Adrenal gland (tissue), 12 donors: ENCODE measurements around the gene NAAA. TPM values are rescaled to one million over a fixed set of nuclear protein-coding genes. Genes with fewer than 3 reads are reported as not detected.

Experiments
- DNase-seq, 7 donors: peaks; one replicate each; pipeline ENCODE4 v3.0.0-alpha.2; 2019 to 2020
- H3K27ac ChIP-seq, 5 donors: fragments of 200-600 bp; sonication (generic) in 4 of 5; 1 replicate in 3 of 5; 2 replicates in 2 of 5; pipeline versions ENCODE4 v1.5.1 to v1.8.0; 2016 to 2020; ENCODE audit warnings: mild to moderate bottlenecking in 1 of 5
- H3K27me3 ChIP-seq: fragments of 200-600 bp; 2 replicates; pipeline ENCODE4 v1.8.0; 2021
- H3K36me3 ChIP-seq, 2 donors: fragments of 200-600 bp; replicated peaks in 1 of 2; 1 replicate in 1 of 2; 2 replicates in 1 of 2; pipeline versions ENCODE4 v1.5.1 to v1.8.0; 2018 to 2022
- H3K4me1 ChIP-seq, 2 donors: fragments of 200-600 bp; replicated peaks in 1 of 2; 1 replicate in 1 of 2; 2 replicates in 1 of 2; pipeline versions ENCODE4 v1.5.1 to v1.8.0; 2018 to 2021
- H3K4me3 ChIP-seq, 4 donors: fragments of 200-600 bp; sonication (generic) in 3 of 4; one replicate each; pipeline ENCODE4 v1.5.1; 2016 to 2018
- H3K9me3 ChIP-seq, 3 donors: fragments of 200-600 bp; sonication (generic) in 1 of 3; replicated peaks in 1 of 3; 1 replicate in 2 of 3; 2 replicates in 1 of 3; pipeline versions ENCODE4 v1.5.1 to v1.8.0; 2016 to 2021
- POLR2A ChIP-seq, 2 donors: fragments of 450-650 bp; IDR thresholded peaks; one replicate each; pipeline ENCODE4 v1.6.1; 2017; ENCODE audit warnings: antibody characterized with exemption in 2 of 2, mild to moderate bottlenecking in 2 of 2, moderate library complexity in 1 of 2
- WGBS, 4 donors: extraction: QIAGEN DNeasy Blood & Tissue Kit in 2 of 4; methylation state at CpG; one replicate each; pipeline versions ENCODE4 v1.1.5 to v1.1.7; 2013 to 2017; 5-methylcytosine and 5-hydroxymethylcytosine counted together
- intact Hi-C, 2 donors: fragments of 100-400 bp; cut with DNase I; formaldehyde crosslinking; loops; one replicate each; pipeline versions ENCODE4 v1.14.1 to v1.15.0; 2022 to 2023
- polyA plus RNA-seq, 3 donors: library from polyadenylated mRNA; stranded (reverse); fragments of 200-250 nt in 2 of 3; fragments of 350-450 nt in 1 of 3; fragmentation: Illumina TruSeq in 1 of 3; extraction: RNeasy Lipid Tissue Mini Kit (QIAGEN cat#74804) in 1 of 3; gene quantifications; one replicate each; pipeline ENCODE4 v1.2.3, GENCODE V29; 2013 to 2014
- total RNA-seq, 9 donors: library from RNA; depleted of rRNA in 4 of 9; stranded (reverse); fragments of >200 nt in 4 of 9; fragments of 120-200 nt in 1 of 9; fragmentation: NEBNext Ultra II Directional in 1 of 9; extraction: Animal tissue kit (Norgen Biotek cat#: 25700) in 1 of 9; gene quantifications; one replicate each; pipeline versions ENCODE4 v1.1.0 to v1.2.4, GENCODE V29; 2013 to 2023
- TF ChIP-seq, protein P1 (sequence below), 6 experiments: fragments of 450-650 bp in 4 of 6; fragments of 200-600 bp in 2 of 6; sonication (generic) in 1 of 6; IDR thresholded peaks; 1 replicate in 5 of 6; 2 replicates in 1 of 6; pipeline versions ENCODE4 v1.5.1 to v1.8.0; 2016 to 2021; ENCODE audit warnings: antibody characterized with exemption in 6 of 6, mild to moderate bottlenecking in 2 of 6, moderate library complexity in 1 of 6
- donor health status: healthy with polysubstance abuse.
- donor health status: Bipolar disorder and iron deficiency.
- donor health status: DM: yes; HTN: yes; CAD: no.
- donor health status: DM: no; HTN: no; CAD: no.
- donor health status: DM: no; HTN: no; CAD: no.
- donor health status: DM: yes; HTN: yes; CAD: no.

NAAA gene
- total and polyA plus RNA-seq, 12 donors = 5.1 to 75.6 (median 25.0) TPM

DNA sequence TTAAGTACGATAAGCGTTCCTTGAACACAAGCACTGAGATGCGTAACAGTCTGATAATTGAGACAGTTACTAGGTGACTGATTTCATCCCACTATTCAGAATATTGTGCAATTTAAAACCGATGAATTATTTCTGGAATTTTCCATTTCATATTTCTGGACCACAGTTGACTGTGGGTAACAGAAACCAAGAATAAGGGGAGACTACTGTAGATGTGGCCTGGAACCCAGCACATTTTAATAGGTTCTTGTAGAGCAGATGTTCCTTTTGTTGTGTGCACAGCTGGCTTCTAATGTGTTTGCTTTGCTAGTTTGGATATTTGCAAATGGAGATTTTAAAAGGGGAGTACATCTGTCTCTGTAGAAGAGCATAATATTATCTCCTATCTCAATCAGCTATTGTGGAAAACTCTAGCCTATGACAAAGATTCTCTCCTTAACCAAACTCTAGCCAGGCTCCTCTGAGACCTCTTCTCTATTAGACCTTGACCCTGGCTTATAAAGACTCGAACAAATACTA is 16.4 kb downstream of the NAAA start:
- H3K4me3 ChIP-seq = no peak overlapping the region
- no peak overlapping the region for H3K27ac ChIP-seq
- TF ChIP-seq, protein P1, sequence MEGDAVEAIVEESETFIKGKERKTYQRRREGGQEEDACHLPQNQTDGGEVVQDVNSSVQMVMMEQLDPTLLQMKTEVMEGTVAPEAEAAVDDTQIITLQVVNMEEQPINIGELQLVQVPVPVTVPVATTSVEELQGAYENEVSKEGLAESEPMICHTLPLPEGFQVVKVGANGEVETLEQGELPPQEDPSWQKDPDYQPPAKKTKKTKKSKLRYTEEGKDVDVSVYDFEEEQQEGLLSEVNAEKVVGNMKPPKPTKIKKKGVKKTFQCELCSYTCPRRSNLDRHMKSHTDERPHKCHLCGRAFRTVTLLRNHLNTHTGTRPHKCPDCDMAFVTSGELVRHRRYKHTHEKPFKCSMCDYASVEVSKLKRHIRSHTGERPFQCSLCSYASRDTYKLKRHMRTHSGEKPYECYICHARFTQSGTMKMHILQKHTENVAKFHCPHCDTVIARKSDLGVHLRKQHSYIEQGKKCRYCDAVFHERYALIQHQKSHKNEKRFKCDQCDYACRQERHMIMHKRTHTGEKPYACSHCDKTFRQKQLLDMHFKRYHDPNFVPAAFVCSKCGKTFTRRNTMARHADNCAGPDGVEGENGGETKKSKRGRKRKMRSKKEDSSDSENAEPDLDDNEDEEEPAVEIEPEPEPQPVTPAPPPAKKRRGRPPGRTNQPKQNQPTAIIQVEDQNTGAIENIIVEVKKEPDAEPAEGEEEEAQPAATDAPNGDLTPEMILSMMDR (IDR thresholded peaks at IDR 0.05) = no peak
- no peak for TF ChIP-seq POLR2A (IDR thresholded peaks at IDR 0.05)
- H3K27me3 ChIP-seq = no peaks in the 10 kb centered on the region
- DNase-seq = no peak
- H3K4me1 ChIP-seq = no peaks in the 10 kb centered on the region
- no peaks in the 10 kb centered on the region for H3K9me3 ChIP-seq
- intact Hi-C loops = no loop called here
- 82 to 86% (median 84%) methylated on average over 5 of the region's 5 CpGs for WGBS, 4 donors
- peaks cover 0 to 30% of the 10 kb centered on the region in 2 donors for H3K36me3 ChIP-seq

DNA sequence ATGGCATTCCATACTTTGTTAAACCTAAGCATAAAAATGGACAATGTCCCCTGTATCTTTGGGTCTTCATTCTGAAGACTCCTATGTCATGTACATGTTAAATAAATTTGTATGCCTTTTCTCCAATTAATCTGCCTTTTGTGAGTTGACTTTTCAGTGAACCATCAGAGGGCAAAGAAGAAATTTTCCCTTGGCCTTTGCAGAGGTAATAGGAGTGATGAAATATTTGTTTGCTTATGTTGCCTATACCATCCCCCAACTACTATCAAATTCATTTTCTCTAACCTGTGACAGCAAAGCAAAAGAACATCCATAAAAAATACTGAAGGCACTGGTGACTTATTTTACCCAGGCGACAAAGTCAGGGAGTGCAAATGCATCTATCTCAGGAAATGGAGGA is 18.2 kb downstream of the NAAA start:
- WGBS, 4 donors = 71 to 90% (median 76%) methylated on average over 1 of the region's 1 CpG
- intact Hi-C loops = no loop called here
- no peaks in the 10 kb centered on the region for H3K9me3 ChIP-seq
- TF ChIP-seq POLR2A (IDR thresholded peaks at IDR 0.05) = no peak
- TF ChIP-seq, protein P1 (IDR thresholded peaks at IDR 0.05) = no peak
- no peak overlapping the region for H3K27ac ChIP-seq
- H3K27me3 ChIP-seq = no peaks in the 10 kb centered on the region
- H3K4me1 ChIP-seq = no peaks in the 10 kb centered on the region
- peaks cover 0 to 30% of the 10 kb centered on the region in 2 donors for H3K36me3 ChIP-seq
- DNase-seq = no peak
- no peak overlapping the region for H3K4me3 ChIP-seq

GRCh38 chr4:75921910-75922309 is 18.9 kb downstream of the NAAA start:
- WGBS, 4 donors = 94 to 100% (median 96%) methylated on average over 2 of the region's 2 CpGs
- Histone ChIP-seq H3K4me1 (no peaks in the 10 kb centered on the region), H3K27ac (no peak overlapping the region), H3K36me3 (peaks cover 0 to 30% of the 10 kb centered on the region in 2 donors), H3K27me3 (no peaks in the 10 kb centered on the region), H3K4me3 (no peak overlapping the region), H3K9me3 (no peaks in the 10 kb centered on the region)
- TF ChIP-seq, protein P1 (IDR thresholded peaks at IDR 0.05) = no peak
- TF ChIP-seq POLR2A (IDR thresholded peaks at IDR 0.05) = no peak
- intact Hi-C loops = no loop called here
- DNase-seq = no peak

- intact Hi-C loops = no loop called here
- Histone ChIP-seq H3K9me3 (no peaks in the 10 kb centered on the region), H3K27me3 (no peaks in the 10 kb centered on the region), H3K4me3 (no peak overlapping the region), H3K36me3 (peaks cover 0 to 27% of the 10 kb centered on the region in 2 donors), H3K4me1 (no peaks in the 10 kb centered on the region), H3K27ac (no peak overlapping the region)
- no peak for DNase-seq
- TF ChIP-seq, protein P1 (IDR thresholded peaks at IDR 0.05) = no peak
- TF ChIP-seq POLR2A (IDR thresholded peaks at IDR 0.05) = no peak
- WGBS, 4 donors = 94 to 100% (median 96%) methylated on average over 4 of the region's 4 CpGs
Observed at GRCh38 chr4:75920327-75920726, 20.5 kb downstream of the NAAA start.
